Neural progenitor cell (in vitro differentiated cells): ENCODE results near the gene DHRS11. TPM values are rescaled to one million over a fixed set of nuclear protein-coding genes. Genes with fewer than 3 reads are reported as not detected.

Experiments
- DNase-seq: peaks from one replicate; pipeline ENCODE4 v3.0.0-alpha.2; 2016; ENCODE audit warnings: low spot score
- H2AFZ ChIP-seq: fragments of 200-600 bp; sonication (generic); replicated peaks from 2 replicates; pipeline ENCODE4 v1.6.1; 2016; ENCODE audit warnings: antibody characterized with exemption
- H3F3A ChIP-seq: fragments of 200-600 bp; sonication (generic); 2 replicates; pipeline ENCODE4 v1.6.1; 2016; ENCODE audit warnings: antibody characterized with exemption, low read depth
- H3K27ac ChIP-seq: fragments of 200-600 bp; sonication (generic); 2 replicates; pipeline ENCODE4 v1.5.1; 2016; ENCODE audit warnings: mild to moderate bottlenecking
- H3K27me3 ChIP-seq: fragments of 200-600 bp; sonication (generic); 2 replicates; pipeline ENCODE4 v1.6.1; 2016; ENCODE audit warnings: mild to moderate bottlenecking, moderate library complexity
- H3K36me3 ChIP-seq: fragments of 200-600 bp; sonication (generic); 2 replicates; pipeline ENCODE4 v1.5.1; 2016
- H3K4me1 ChIP-seq: fragments of 200-600 bp; sonication (generic); 2 replicates; pipeline ENCODE4 v1.6.1; 2016; ENCODE audit warnings: mixed run types
- H3K4me2 ChIP-seq: fragments of 200-600 bp; sonication (generic); 2 replicates; pipeline ENCODE4 v1.6.1; 2016
- H3K4me3 ChIP-seq: fragments of 200-600 bp; sonication (generic); 2 replicates; pipeline ENCODE4 v1.5.1; 2016
- H3K79me2 ChIP-seq: fragments of 200-600 bp; sonication (generic); 2 replicates; pipeline ENCODE4 v1.6.1; 2016; ENCODE audit warnings: low read depth
- H3K9ac ChIP-seq: fragments of 200-600 bp; sonication (generic); 2 replicates; pipeline ENCODE4 v1.6.1; 2016
- H3K9me3 ChIP-seq: fragments of 200-600 bp; sonication (generic); 2 replicates; pipeline ENCODE4 v1.5.1; 2016; ENCODE audit warnings: low read depth
- H4K20me1 ChIP-seq: fragments of 200-600 bp; sonication (generic); 2 replicates; pipeline ENCODE4 v1.6.1; 2016; ENCODE audit warnings: low read depth
- H3K27ac Mint-ChIP-seq: 3 replicates; pipeline ENCODE4 v1.8.0; 2021; ENCODE audit warnings: mixed read lengths
- H3K27me3 Mint-ChIP-seq: 2 replicates; pipeline ENCODE4 v1.8.0; 2022; ENCODE audit warnings: low read depth, mild to moderate bottlenecking, inconsistent platforms, moderate library complexity, mixed read lengths; ENCODE audit not compliant: insufficient read depth
- H3K36me3 Mint-ChIP-seq: 3 replicates; pipeline ENCODE4 v1.8.0; 2021; ENCODE audit warnings: mixed read lengths
- H3K4me1 Mint-ChIP-seq: 3 replicates; pipeline ENCODE4 v1.8.0; 2021; ENCODE audit warnings: mixed read lengths
- H3K4me3 Mint-ChIP-seq: 3 replicates; pipeline ENCODE4 v1.8.0; 2021; ENCODE audit warnings: mild to moderate bottlenecking, moderate library complexity, mixed read lengths
- H3K9me3 Mint-ChIP-seq: 3 replicates; pipeline ENCODE4 v1.8.0; 2020; ENCODE audit warnings: mixed read lengths
- EZH2 ChIP-seq: fragments of 200-600 bp; sonication (generic); IDR thresholded peaks from 2 replicates; pipeline ENCODE4 v1.6.1; 2017; ENCODE audit warnings: antibody characterized with exemption, mild to moderate bottlenecking, moderate library complexity
- EZH2phosphoT487 ChIP-seq: fragments of 200-600 bp; sonication (generic); IDR thresholded peaks from 2 replicates; pipeline ENCODE4 v1.6.1; 2017; ENCODE audit warnings: antibody characterized with exemption
- total RNA-seq: library from RNA; depleted of rRNA; stranded (reverse); fragments of >200 nt; gene quantifications from 2 replicates; pipeline ENCODE4 v1.2.3, GENCODE V29; 2015; ENCODE audit warnings: low replicate concordance
- TF ChIP-seq, protein P1 (sequence below): fragments of 200-600 bp; sonication (generic); IDR thresholded peaks from 2 replicates; pipeline ENCODE4 v1.5.1; 2017; ENCODE audit warnings: antibody characterized with exemption, mild to moderate bottlenecking

Gene DHRS11, protein sequence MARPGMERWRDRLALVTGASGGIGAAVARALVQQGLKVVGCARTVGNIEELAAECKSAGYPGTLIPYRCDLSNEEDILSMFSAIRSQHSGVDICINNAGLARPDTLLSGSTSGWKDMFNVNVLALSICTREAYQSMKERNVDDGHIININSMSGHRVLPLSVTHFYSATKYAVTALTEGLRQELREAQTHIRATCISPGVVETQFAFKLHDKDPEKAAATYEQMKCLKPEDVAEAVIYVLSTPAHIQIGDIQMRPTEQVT
- 14.4 and 27.3 TPM in 2 replicates for total RNA-seq

DNA sequence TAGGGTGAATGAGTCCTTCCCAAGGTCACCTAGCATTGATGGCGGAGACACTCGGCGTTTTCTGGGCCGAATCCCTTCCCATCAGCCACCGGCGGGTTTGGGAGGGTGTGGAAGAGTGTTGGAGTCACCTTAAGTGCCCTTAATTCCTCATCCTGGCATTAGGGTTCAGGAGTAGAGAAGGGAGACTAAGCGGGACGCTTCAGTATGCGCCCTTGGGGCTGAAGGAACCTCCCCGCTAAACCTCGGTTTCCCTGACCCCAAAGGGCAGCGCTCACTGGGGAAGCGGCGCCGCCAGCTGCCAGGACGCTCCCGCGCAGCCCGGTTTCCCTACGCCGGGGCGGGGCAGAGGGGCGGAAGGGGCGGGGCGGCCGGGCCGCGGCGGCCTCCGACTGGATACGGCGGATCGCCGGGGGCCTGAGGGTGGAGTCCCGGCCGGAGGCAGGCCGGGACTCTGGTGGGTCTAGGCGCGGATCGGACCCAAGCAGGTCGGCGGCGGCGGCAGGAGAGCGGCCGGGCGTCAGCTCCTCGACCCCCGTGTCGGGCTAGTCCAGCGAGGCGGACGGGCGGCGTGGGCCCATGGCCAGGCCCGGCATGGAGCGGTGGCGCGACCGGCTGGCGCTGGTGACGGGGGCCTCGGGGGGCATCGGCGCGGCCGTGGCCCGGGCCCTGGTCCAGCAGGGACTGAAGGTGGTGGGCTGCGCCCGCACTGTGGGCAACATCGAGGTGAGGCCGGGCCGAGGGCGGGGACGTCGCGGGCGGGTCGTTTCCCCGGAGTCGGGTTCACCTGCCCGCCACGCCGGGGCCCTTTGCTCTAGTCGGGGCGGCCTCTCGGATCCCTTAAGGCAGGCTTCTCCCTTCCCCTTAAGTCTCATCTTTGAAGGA lies at the start of gene DHRS11:
Gene DHRS11 (plus strand): TSS at position 446 of the 882 bp plus-strand sequence. CDS start 131 bp downstream, at position 577.
- peak; percentile 95 for DNase-seq
- Mint-ChIP-seq H3K27ac (peak within 1 kb of the TSS; percentile 33), H3K4me3 (peak within 1 kb of the TSS; percentile 86), H3K4me1 (peaks cover 22% of the 10 kb centered on the region), H3K9me3 (no peaks in the 10 kb centered on the region), H3K27me3 (peaks cover 3% of the 10 kb centered on the region), H3K36me3 (peaks cover 14% of the 10 kb centered on the region)
- Histone ChIP-seq H3K27me3 (no peaks in the 10 kb centered on the region), H3K4me3 (peak within 1 kb of the TSS; percentile 88), H3K9me3 (no peaks in the 10 kb centered on the region), H4K20me1 (peaks cover 23% of the 10 kb centered on the region), H2AFZ (peak within 1 kb of the TSS; percentile 67), H3K9ac (peak within 1 kb of the TSS; percentile 50), H3K27ac (no peak within 1 kb of the TSS), H3K4me1 (peaks cover 20% of the 10 kb centered on the region), H3K4me2 (peak within 1 kb of the TSS; percentile 86), H3K79me2 (peaks cover 24% of the 10 kb centered on the region), H3F3A (peaks cover 34% of the 10 kb centered on the region), H3K36me3 (peaks cover 7% of the 10 kb centered on the region)
- TF ChIP-seq EZH2phosphoT487 (no peak), EZH2 (no peak)
- TF ChIP-seq, protein P1, sequence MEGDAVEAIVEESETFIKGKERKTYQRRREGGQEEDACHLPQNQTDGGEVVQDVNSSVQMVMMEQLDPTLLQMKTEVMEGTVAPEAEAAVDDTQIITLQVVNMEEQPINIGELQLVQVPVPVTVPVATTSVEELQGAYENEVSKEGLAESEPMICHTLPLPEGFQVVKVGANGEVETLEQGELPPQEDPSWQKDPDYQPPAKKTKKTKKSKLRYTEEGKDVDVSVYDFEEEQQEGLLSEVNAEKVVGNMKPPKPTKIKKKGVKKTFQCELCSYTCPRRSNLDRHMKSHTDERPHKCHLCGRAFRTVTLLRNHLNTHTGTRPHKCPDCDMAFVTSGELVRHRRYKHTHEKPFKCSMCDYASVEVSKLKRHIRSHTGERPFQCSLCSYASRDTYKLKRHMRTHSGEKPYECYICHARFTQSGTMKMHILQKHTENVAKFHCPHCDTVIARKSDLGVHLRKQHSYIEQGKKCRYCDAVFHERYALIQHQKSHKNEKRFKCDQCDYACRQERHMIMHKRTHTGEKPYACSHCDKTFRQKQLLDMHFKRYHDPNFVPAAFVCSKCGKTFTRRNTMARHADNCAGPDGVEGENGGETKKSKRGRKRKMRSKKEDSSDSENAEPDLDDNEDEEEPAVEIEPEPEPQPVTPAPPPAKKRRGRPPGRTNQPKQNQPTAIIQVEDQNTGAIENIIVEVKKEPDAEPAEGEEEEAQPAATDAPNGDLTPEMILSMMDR = no peak

DNA sequence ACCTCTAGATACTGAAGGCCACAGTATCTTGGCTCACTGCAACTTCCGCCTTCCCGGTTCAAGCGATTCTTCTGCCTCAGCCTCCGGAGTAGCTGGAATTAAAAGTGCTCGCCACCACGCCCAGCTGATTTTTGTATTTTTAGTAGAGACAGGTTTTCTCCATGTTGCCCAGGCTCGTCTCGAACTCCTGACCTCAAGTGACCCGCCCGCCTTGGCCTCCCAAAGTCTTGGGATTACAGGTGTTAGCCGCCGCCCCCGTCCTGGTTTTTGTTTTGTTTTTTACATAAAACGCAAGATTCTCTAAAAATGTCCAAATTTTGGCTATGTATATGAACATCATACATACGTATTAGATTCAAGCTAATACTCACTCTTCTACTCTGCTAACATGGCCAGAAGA lies 48.9 kb upstream of the DHRS11 start:
- Histone ChIP-seq H3K36me3 (peaks cover 2% of the 10 kb centered on the region), H3K4me1 (peaks cover 11% of the 10 kb centered on the region), H3K9ac (no peak overlapping the region), H3K4me3 (no peak overlapping the region), H3K9me3 (no peaks in the 10 kb centered on the region), H3K79me2 (peaks cover 42% of the 10 kb centered on the region), H3K4me2 (no peak overlapping the region), H3K27ac (no peak overlapping the region), H4K20me1 (peaks cover 9% of the 10 kb centered on the region), H2AFZ (no peak overlapping the region), H3K27me3 (no peaks in the 10 kb centered on the region), H3F3A (peaks cover 50% of the 10 kb centered on the region)
- Mint-ChIP-seq H3K9me3 (no peaks in the 10 kb centered on the region), H3K4me3 (no peak overlapping the region), H3K36me3 (peaks cover 11% of the 10 kb centered on the region), H3K4me1 (peaks cover 18% of the 10 kb centered on the region), H3K27me3 (peaks cover 2% of the 10 kb centered on the region), H3K27ac (no peak overlapping the region)
- TF ChIP-seq, protein P1 = no peak
- TF ChIP-seq EZH2phosphoT487 (no peak), EZH2 (no peak)
- DNase-seq = no peak

DNA sequence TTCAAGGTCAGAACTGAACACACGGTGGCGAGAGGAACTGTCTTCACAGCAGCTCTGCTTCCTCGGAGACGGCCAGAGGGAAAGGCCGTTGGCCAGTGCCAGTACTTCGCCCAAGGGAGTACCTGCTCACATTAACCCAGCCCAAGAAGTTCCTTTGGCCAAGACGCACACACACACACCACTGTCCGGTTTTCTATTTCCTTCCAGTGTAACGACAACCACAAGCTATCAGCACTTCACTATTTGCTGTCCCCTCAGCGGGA lies 47.7 kb upstream of the DHRS11 start:
- H3K9me3 Mint-ChIP-seq = no peaks in the 10 kb centered on the region
- Histone ChIP-seq H3K9ac (peak overlapping the region; percentile 90), H3K36me3 (peaks cover 2% of the 10 kb centered on the region), H2AFZ (peak overlapping the region; percentile 77), H3K27ac (peak overlapping the region; percentile 88), H3K4me3 (peak overlapping the region; percentile 83), H3K9me3 (no peaks in the 10 kb centered on the region), H4K20me1 (peaks cover 19% of the 10 kb centered on the region), H3K79me2 (peaks cover 54% of the 10 kb centered on the region), H3F3A (peaks cover 52% of the 10 kb centered on the region), H3K4me2 (peak overlapping the region; percentile 72), H3K4me1 (peaks cover 16% of the 10 kb centered on the region), H3K27me3 (no peaks in the 10 kb centered on the region)
- no peak for TF ChIP-seq EZH2phosphoT487
- TF ChIP-seq, protein P1 = no peak
- no peak for TF ChIP-seq EZH2
- peaks cover 22% of the 10 kb centered on the region for H3K4me1 Mint-ChIP-seq
- H3K27me3 Mint-ChIP-seq = peaks cover 2% of the 10 kb centered on the region
- peak overlapping the region; percentile 94 for H3K27ac Mint-ChIP-seq
- H3K4me3 Mint-ChIP-seq = peak overlapping the region; percentile 99
- peaks cover 6% of the 10 kb centered on the region for H3K36me3 Mint-ChIP-seq
- peak; percentile 50 for DNase-seq
